ENCODE data around the gene NR1H4.

NR1H4 gene

DNA sequence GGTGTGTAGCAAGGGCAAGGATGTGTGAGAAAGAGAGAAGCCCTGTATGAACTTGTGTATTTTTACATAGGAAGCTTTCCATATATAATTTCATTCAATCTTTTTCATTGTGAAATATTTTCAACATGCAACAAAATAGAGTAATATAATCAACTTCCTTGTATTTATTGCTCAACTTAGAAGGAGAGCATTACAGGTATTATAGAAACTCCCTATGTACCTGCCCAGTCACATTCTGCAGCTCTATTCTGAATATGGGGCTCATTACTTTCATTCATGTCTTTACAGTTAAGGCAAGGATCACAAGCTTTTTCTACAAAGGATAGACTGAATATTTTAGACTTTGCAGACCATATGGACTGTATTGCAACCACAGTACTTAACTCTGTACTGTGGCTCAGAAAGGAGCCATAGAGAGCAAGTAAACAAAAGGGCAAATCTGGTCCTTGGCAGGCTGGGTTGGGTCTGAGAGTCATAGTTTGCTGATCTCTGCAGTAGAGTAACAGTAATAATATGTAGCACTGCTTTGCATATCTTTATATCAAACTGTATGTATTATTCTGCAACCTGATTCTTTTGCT is 11.3 kb downstream of the NR1H4 start:
- H3K4me3 Mint-ChIP-seq, result no peak overlapping the region

DNA sequence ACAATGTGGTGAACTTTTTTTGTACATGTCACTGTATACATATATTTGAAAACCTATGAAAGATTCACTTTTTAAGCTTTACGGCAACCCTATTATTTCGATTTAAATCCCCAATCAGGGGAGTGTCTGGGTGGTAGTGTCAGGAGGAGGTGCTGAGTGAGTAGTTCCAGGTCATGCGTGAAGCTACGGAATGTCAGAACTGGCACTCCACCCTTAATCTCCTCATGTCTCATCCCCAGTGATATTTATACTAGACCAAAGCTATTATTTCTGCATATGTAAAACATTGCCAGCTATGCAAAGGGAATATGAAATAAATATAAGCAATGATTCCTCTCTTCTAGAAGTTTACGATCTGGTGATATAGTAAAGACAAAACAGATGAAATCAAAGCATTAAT is 12.3 kb downstream of the NR1H4 start:
- no peaks in the 10 kb centered on the region for H3K27me3 Mint-ChIP-seq (ENCODE audit: low read depth)
- no peaks in the 10 kb centered on the region for H3K9me3 Mint-ChIP-seq
- peaks cover 12% of the 10 kb centered on the region for H3K4me1 Mint-ChIP-seq
- H3K36me3 Mint-ChIP-seq (ENCODE audit: low read depth), result no peaks in the 10 kb centered on the region
- no peak overlapping the region for H3K4me3 Mint-ChIP-seq
- peak overlapping the region in 1 of 3 experiments; percentile 30 for H3K27ac Mint-ChIP-seq
- TF ChIP-seq, protein P1, sequence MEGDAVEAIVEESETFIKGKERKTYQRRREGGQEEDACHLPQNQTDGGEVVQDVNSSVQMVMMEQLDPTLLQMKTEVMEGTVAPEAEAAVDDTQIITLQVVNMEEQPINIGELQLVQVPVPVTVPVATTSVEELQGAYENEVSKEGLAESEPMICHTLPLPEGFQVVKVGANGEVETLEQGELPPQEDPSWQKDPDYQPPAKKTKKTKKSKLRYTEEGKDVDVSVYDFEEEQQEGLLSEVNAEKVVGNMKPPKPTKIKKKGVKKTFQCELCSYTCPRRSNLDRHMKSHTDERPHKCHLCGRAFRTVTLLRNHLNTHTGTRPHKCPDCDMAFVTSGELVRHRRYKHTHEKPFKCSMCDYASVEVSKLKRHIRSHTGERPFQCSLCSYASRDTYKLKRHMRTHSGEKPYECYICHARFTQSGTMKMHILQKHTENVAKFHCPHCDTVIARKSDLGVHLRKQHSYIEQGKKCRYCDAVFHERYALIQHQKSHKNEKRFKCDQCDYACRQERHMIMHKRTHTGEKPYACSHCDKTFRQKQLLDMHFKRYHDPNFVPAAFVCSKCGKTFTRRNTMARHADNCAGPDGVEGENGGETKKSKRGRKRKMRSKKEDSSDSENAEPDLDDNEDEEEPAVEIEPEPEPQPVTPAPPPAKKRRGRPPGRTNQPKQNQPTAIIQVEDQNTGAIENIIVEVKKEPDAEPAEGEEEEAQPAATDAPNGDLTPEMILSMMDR (IDR thresholded peaks at IDR 0.05; ENCODE audit: unreplicated experiment in 3 of 3), result no peak

More for the DNA sequence above, 11.3 kb downstream of the NR1H4 start:
- Mint-ChIP-seq H3K27me3 (ENCODE audit: low read depth) (no peaks in the 10 kb centered on the region), H3K27ac (peak overlapping the region in 1 of 3 experiments; percentile 40), H3K9me3 (no peaks in the 10 kb centered on the region), H3K36me3 (ENCODE audit: low read depth) (no peaks in the 10 kb centered on the region), H3K4me1 (peaks cover 8% of the 10 kb centered on the region)
- TF ChIP-seq, protein P1 (IDR thresholded peaks at IDR 0.05; ENCODE audit: unreplicated experiment in 3 of 3), result no peak

DNA sequence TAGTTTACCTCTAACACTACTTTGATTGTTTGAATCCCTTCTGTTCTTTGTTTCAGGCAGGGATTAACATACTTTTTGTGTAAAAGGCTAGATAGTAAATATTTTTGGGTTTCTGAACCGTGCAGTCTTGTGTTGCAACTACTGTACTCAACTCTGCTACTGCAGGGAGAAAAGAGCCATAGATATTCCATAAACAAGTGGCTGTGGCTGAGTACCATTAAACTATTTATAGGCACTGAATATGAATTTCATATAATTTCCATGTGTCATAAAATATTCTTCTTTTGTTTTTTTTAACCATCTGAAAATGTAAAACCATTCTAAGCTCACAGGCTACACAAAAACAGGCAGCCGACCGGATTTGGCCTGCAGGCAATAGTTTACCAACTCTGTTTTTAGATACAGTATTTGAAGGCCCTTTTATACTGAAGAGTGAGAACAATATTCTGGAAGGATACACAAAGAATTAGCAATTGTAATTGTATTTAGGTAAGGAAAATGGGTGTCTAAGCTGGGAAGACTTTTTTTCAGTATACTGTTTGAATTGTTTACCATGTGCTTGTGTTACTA is 15.7 kb downstream of the NR1H4 start:
- TF ChIP-seq, protein P1 (IDR thresholded peaks at IDR 0.05; ENCODE audit: unreplicated experiment in 3 of 3), result no peak
- Mint-ChIP-seq H3K36me3 (ENCODE audit: low read depth) (no peaks in the 10 kb centered on the region), H3K27me3 (ENCODE audit: low read depth) (no peaks in the 10 kb centered on the region)

DNA sequence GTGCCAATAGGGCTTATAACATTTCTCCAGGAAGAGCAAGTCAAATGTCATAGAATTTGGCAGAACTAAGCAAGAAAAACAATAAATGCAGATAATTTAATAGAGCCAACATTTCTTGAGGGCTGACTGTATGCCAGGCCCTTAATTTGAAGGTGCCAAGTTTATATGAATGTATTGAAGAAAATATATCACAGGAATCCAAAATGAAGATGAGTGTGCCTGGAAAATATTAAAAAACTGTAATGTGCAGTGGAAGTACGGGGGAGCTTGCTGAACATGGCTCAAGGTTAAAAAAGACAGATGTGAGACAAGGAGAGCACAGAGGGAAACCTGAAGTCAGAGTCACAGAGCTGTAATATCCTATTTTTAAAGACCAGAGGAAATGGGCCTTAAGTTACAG is 16.4 kb downstream of the NR1H4 start:
- Mint-ChIP-seq H3K27me3 (ENCODE audit: low read depth) (no peaks in the 10 kb centered on the region), H3K9me3 (no peaks in the 10 kb centered on the region), H3K36me3 (ENCODE audit: low read depth) (no peaks in the 10 kb centered on the region), H3K4me3 (no peak overlapping the region), H3K4me1 (peaks cover 12% of the 10 kb centered on the region), H3K27ac (peak overlapping the region; percentile 1 to 32 (median 1))
- TF ChIP-seq, protein P1 (IDR thresholded peaks at IDR 0.05; ENCODE audit: unreplicated experiment in 3 of 3), result no peak

More for the DNA sequence above, 15.7 kb downstream of the NR1H4 start:
- no peak overlapping the region for H3K4me3 Mint-ChIP-seq
- H3K9me3 Mint-ChIP-seq, result no peaks in the 10 kb centered on the region
- peaks cover 12% of the 10 kb centered on the region for H3K4me1 Mint-ChIP-seq
- peak overlapping the region; percentile 17 to 32 (median 27) for H3K27ac Mint-ChIP-seq

DNA sequence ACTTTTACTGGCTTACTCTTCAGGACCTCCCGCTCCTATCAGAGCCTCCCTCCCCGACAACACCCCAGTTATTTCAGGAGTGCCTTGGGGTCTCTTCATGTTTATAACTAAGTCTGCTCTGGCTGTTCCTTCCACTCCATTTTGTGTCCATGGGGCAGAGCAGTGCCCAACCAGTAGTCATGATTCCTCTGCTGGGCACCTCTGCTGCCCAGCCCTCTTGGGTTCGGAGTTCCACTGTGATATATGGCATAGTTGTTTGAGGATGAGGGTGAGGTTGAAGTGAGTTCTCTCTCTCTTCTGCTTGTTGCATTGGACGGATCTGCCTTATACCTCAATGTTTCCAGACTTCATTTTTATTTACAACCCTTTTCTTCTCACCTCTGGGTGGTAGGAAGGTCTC is 17.4 kb downstream of the NR1H4 start:
- Mint-ChIP-seq H3K36me3 (ENCODE audit: low read depth) (no peaks in the 10 kb centered on the region), H3K27me3 (ENCODE audit: low read depth) (peaks cover 6% of the 10 kb centered on the region), H3K27ac (no peak overlapping the region), H3K4me1 (peaks cover 12% of the 10 kb centered on the region), H3K4me3 (no peak overlapping the region), H3K9me3 (no peaks in the 10 kb centered on the region)
- TF ChIP-seq, protein P1 (IDR thresholded peaks at IDR 0.05; ENCODE audit: unreplicated experiment in 3 of 3), result no peak
